Peyer's patch (tissue), 4 donors: ENCODE results near the gene LRRC75A. TPM values are rescaled to one million over a fixed set of nuclear protein-coding genes. Genes with fewer than 3 reads are reported as not detected.

Experiments
- DNase-seq, 3 donors: peaks; one replicate each; pipeline ENCODE4 v3.0.0-alpha.2; 2017 to 2019
- H3K27ac ChIP-seq, 4 donors: fragments of 200-600 bp; sonication (generic); one replicate each; pipeline ENCODE4 v1.5.1; 2016 to 2019
- H3K27me3 ChIP-seq, 2 donors: fragments of 200-600 bp; sonication (generic); one replicate each; pipeline ENCODE4 v1.5.1; 2019
- H3K36me3 ChIP-seq, 3 donors: fragments of 200-600 bp; sonication (generic); one replicate each; pipeline ENCODE4 v1.5.1; 2016 to 2019
- H3K4me1 ChIP-seq, 4 donors: fragments of 200-600 bp; sonication (generic); one replicate each; pipeline ENCODE4 v1.5.1; 2016 to 2019
- H3K4me3 ChIP-seq, 4 donors: fragments of 200-600 bp; sonication (generic); 1 replicate in 3 of 4; 2 replicates in 1 of 4; pipeline ENCODE4 v1.5.1; 2016 to 2019; ENCODE audit warnings: mild to moderate bottlenecking in 1 of 4
- H3K9me3 ChIP-seq, 4 donors: fragments of 200-600 bp; sonication (generic); one replicate each; pipeline ENCODE4 v1.5.1; 2016 to 2019; ENCODE audit warnings: mild to moderate bottlenecking in 1 of 4
- CTCF ChIP-seq, 6 experiments: fragments of 450-650 bp in 4 of 6; fragments of 200-600 bp in 2 of 6; sonication (generic) in 1 of 6; IDR thresholded peaks; one replicate each; pipeline ENCODE4 v1.5.1; 2017 to 2019; ENCODE audit warnings: antibody characterized with exemption in 6 of 6, mild to moderate bottlenecking in 3 of 6, moderate library complexity in 1 of 6
- POLR2A ChIP-seq, 2 donors: fragments of 450-650 bp; IDR thresholded peaks; one replicate each; pipeline ENCODE4 v1.5.1; 2017; ENCODE audit warnings: antibody characterized with exemption in 2 of 2, mild to moderate bottlenecking in 2 of 2, moderate library complexity in 2 of 2
- total RNA-seq, 4 donors: library from RNA; depleted of rRNA; stranded (reverse); fragments of >200 nt; gene quantifications; one replicate each; pipeline ENCODE4 v1.1.0, GENCODE V29; 2016

LRRC75A gene
- total RNA-seq, 4 donors from 2014 or later = 48.7 to 213 (median 187) TPM

GRCh38 chr17:16515933-16516332 is 23.9 kb upstream of the LRRC75A start:
- TF ChIP-seq CTCF (IDR thresholded peaks at IDR 0.05) = no peak
- no peak for TF ChIP-seq POLR2A (IDR thresholded peaks at IDR 0.05)
- DNase-seq = peak in 1 of 3 donors; percentile 37
- Histone ChIP-seq H3K27me3 (no peaks in the 10 kb centered on the region), H3K4me3 (no peak overlapping the region), H3K36me3 (no peaks in the 10 kb centered on the region), H3K9me3 (no peaks in the 10 kb centered on the region), H3K4me1 (peaks cover 0 to 3% (median 0%) of the 10 kb centered on the region in 4 donors), H3K27ac (no peak overlapping the region)

- DNase-seq = no peak
- Histone ChIP-seq H3K27me3 (no peaks in the 10 kb centered on the region), H3K27ac (no peak overlapping the region), H3K9me3 (no peaks in the 10 kb centered on the region), H3K4me3 (no peak overlapping the region), H3K4me1 (no peaks in the 10 kb centered on the region), H3K36me3 (no peaks in the 10 kb centered on the region)
- no peak for TF ChIP-seq POLR2A (IDR thresholded peaks at IDR 0.05)
- no peak for TF ChIP-seq CTCF (IDR thresholded peaks at IDR 0.05)
These were observed 21.9 kb upstream of the LRRC75A start for GRCh38 chr17:16513873-16514272.

GRCh38 chr17:16512011-16512410 is 20.0 kb upstream of the LRRC75A start:
- Histone ChIP-seq H3K4me1 (peaks cover 0 to 7% (median 0%) of the 10 kb centered on the region in 4 donors), H3K4me3 (no peak overlapping the region), H3K9me3 (no peaks in the 10 kb centered on the region), H3K36me3 (no peaks in the 10 kb centered on the region), H3K27me3 (no peaks in the 10 kb centered on the region), H3K27ac (no peak overlapping the region)
- DNase-seq = no peak
- TF ChIP-seq CTCF (IDR thresholded peaks at IDR 0.05) (no peak), POLR2A (IDR thresholded peaks at IDR 0.05) (no peak)

- DNase-seq = no peak
- H3K27ac ChIP-seq = no peak overlapping the region
- H3K9me3 ChIP-seq = no peaks in the 10 kb centered on the region
- no peaks in the 10 kb centered on the region for H3K36me3 ChIP-seq
- H3K4me3 ChIP-seq = no peak overlapping the region
- no peak for TF ChIP-seq POLR2A (IDR thresholded peaks at IDR 0.05)
- no peak for TF ChIP-seq CTCF (IDR thresholded peaks at IDR 0.05)
- no peaks in the 10 kb centered on the region for H3K27me3 ChIP-seq
- H3K4me1 ChIP-seq = peaks cover 0 to 7% (median 0%) of the 10 kb centered on the region in 4 donors
These were observed 19.6 kb upstream of the LRRC75A start for GRCh38 chr17:16511593-16511992.

GRCh38 chr17:16507918-16508533 is 16.0 kb upstream of the LRRC75A start:
- Histone ChIP-seq H3K4me1 (peaks cover 0 to 14% (median 0%) of the 10 kb centered on the region in 4 donors), H3K9me3 (no peaks in the 10 kb centered on the region), H3K4me3 (no peak overlapping the region), H3K27ac (peak overlapping the region in 3 of 4 donors; percentile 11 to 89 (median 66)), H3K27me3 (no peaks in the 10 kb centered on the region), H3K36me3 (no peaks in the 10 kb centered on the region)
- DNase-seq = peak in 2 of 3 donors; percentile 60 to 64
- TF ChIP-seq POLR2A (IDR thresholded peaks at IDR 0.05) (peak in 1 of 2 donors; percentile 53), CTCF (IDR thresholded peaks at IDR 0.05) (peak in 3 of 6 experiments; percentile 51 to 59 (median 55))
